CD14-positive monocyte (primary cell): ENCODE measurements around the gene WFDC2. TPM values are rescaled to one million over a fixed set of nuclear protein-coding genes. Genes with fewer than 3 reads are reported as not detected.
A peak's percentile ranks its signal among the peaks of the same experiment; 100 is the strongest.

Experiments used
- DNase-seq, 3 donors: peaks; one replicate each; pipeline ENCODE4 v3.0.0-alpha.2; 2011 to 2022
- H2AFZ ChIP-seq: 2 replicates; pipeline ENCODE4 v1.6.0; 2012; ENCODE audit warnings: mild to moderate bottlenecking, low read depth, low read length, inconsistent platforms; ENCODE audit not compliant: insufficient read depth, poor library complexity, severe bottlenecking
- H3K27ac ChIP-seq, 2 donors: 1 replicate in 1 of 2; 2 replicates in 1 of 2; pipeline ENCODE4 v1.5.1; 2012 to 2013; ENCODE audit warnings: low read length in 2 of 2, control low read depth in 1 of 2, inconsistent platforms in 1 of 2, low read depth in 1 of 2, mild to moderate bottlenecking in 1 of 2
- H3K27me3 ChIP-seq, 2 donors: one replicate each; pipeline versions ENCODE4 v1.6.0 to v1.6.1; 2011 to 2013; ENCODE audit warnings: low read length in 2 of 2; ENCODE audit not compliant: control insufficient read depth in 2 of 2, insufficient read depth in 2 of 2
- H3K36me3 ChIP-seq, 2 donors: replicated peaks in 1 of 2; 1 replicate in 1 of 2; 2 replicates in 1 of 2; pipeline versions ENCODE4 v1.5.1 to v1.6.1; 2012 to 2013; ENCODE audit warnings: low read length in 2 of 2, control low read depth in 1 of 2, inconsistent platforms in 1 of 2, mild to moderate bottlenecking in 1 of 2; ENCODE audit not compliant: insufficient read depth in 2 of 2, control insufficient read depth in 1 of 2
- H3K4me1 ChIP-seq, 2 donors: 1 replicate in 1 of 2; 2 replicates in 1 of 2; pipeline versions ENCODE4 v1.5.1 to v1.6.1; 2012 to 2013; ENCODE audit warnings: low read length in 2 of 2, control low read depth in 1 of 2, inconsistent platforms in 1 of 2, mild to moderate bottlenecking in 1 of 2, moderate library complexity in 1 of 2; ENCODE audit not compliant: insufficient read depth in 2 of 2, control insufficient read depth in 1 of 2
- H3K4me2 ChIP-seq: replicated peaks from 2 replicates; pipeline ENCODE3; 2012; ENCODE audit warnings: low read length, moderate library complexity, mild to moderate bottlenecking; ENCODE audit not compliant: poor library complexity, severe bottlenecking; ENCODE audit errors: extremely low read depth
- H3K4me3 ChIP-seq, 3 experiments: fragments of 200-600 bp in 1 of 3; sonication (generic) in 1 of 3; replicated peaks in 1 of 3; 1 replicate in 2 of 3; 2 replicates in 1 of 3; pipeline ENCODE4 v1.5.1; 2011 to 2013; ENCODE audit warnings: low read length in 3 of 3, mild to moderate bottlenecking in 3 of 3, control low read depth in 2 of 3, low read depth in 2 of 3, inconsistent platforms in 1 of 3, moderate library complexity in 1 of 3
- H3K79me2 ChIP-seq: 2 replicates; pipeline ENCODE4 v1.6.0; 2012; ENCODE audit warnings: mild to moderate bottlenecking, control low read depth, inconsistent platforms, low read length, moderate library complexity; ENCODE audit not compliant: insufficient read depth
- H3K9ac ChIP-seq: 2 replicates; pipeline ENCODE4 v1.6.0; 2017; ENCODE audit warnings: low read length, mild to moderate bottlenecking; ENCODE audit not compliant: insufficient read depth, poor library complexity, severe bottlenecking
- H3K9me3 ChIP-seq, 2 donors: replicated peaks in 1 of 2; 1 replicate in 1 of 2; 2 replicates in 1 of 2; pipeline versions ENCODE4 v1.5.1 to v1.6.1; 2012 to 2013; ENCODE audit warnings: low read length in 2 of 2, control low read depth in 1 of 2; ENCODE audit not compliant: control insufficient read depth in 1 of 2, insufficient read depth in 1 of 2
- H4K20me1 ChIP-seq: 2 replicates; pipeline ENCODE4 v1.6.0; 2012; ENCODE audit warnings: mild to moderate bottlenecking, low read length, control low read depth, moderate library complexity; ENCODE audit not compliant: insufficient read depth
- H3K27ac Mint-ChIP-seq, 7 donors: one replicate each; pipeline ENCODE4 v1.8.0; 2020; ENCODE audit warnings: mild to moderate bottlenecking in 7 of 7, mixed read lengths in 7 of 7, moderate library complexity in 6 of 7, inconsistent platforms in 2 of 7
- H3K27me3 Mint-ChIP-seq, 3 donors: one replicate each; pipeline ENCODE4 v1.8.0; 2021 to 2022; ENCODE audit warnings: low read depth in 3 of 3, mild to moderate bottlenecking in 3 of 3, mixed read lengths in 3 of 3, moderate library complexity in 3 of 3, inconsistent platforms in 1 of 3
- H3K36me3 Mint-ChIP-seq, 2 donors: one replicate each; pipeline ENCODE4 v1.8.0; 2020; ENCODE audit warnings: mixed read lengths in 2 of 2, inconsistent platforms in 1 of 2, mild to moderate bottlenecking in 1 of 2
- H3K4me1 Mint-ChIP-seq: one replicate; pipeline ENCODE4 v1.8.0; 2020; ENCODE audit warnings: mild to moderate bottlenecking, mixed read lengths
- H3K4me3 Mint-ChIP-seq, 2 donors: one replicate each; pipeline ENCODE4 v1.8.0; 2020; ENCODE audit warnings: mild to moderate bottlenecking in 2 of 2, mixed read lengths in 2 of 2, moderate library complexity in 1 of 2
- H3K9me3 Mint-ChIP-seq, 7 donors: one replicate each; pipeline ENCODE4 v1.8.0; 2020 to 2022; ENCODE audit warnings: mixed read lengths in 7 of 7, mild to moderate bottlenecking in 6 of 7, moderate library complexity in 6 of 7, inconsistent platforms in 2 of 7
- CTCF ChIP-seq: fragments of 200-600 bp; IDR thresholded peaks from one replicate; pipeline ENCODE4 v1.8.0; 2022; ENCODE audit warnings: antibody characterized with exemption, mild to moderate bottlenecking
- WGBS: methylation state at CpG from one replicate; pipeline ENCODE4 v1.1.5; 2013; ENCODE audit warnings: missing lambda C conversion rate; ENCODE audit not compliant: insufficient coverage; 5-methylcytosine and 5-hydroxymethylcytosine counted together
- intact Hi-C, 2 donors: fragments of 100-400 bp; cut with micrococcal nuclease; formaldehyde crosslinking; loops; one replicate each; pipeline versions ENCODE4 v1.15.0 to v1.15.1; 2023
- polyA plus RNA-seq, 3 donors: library from polyadenylated mRNA; depleted of rRNA in 1 of 3; unstranded in 2 of 3; stranded (reverse) in 1 of 3; fragments of 300-500 nt in 2 of 3; fragments of >200 nt in 1 of 3; fragmentation: Illumina TruSeq in 2 of 3; gene quantifications; 1 replicate in 2 of 3; 2 replicates in 1 of 3; pipeline ENCODE4 v1.2.3, GENCODE V29; 2012 to 2021

Gene WFDC2
- polyA plus RNA-seq, 3 donors = not detected

GRCh38 chr20:45452772-45453691, 16.5 kb upstream of the WFDC2 start:
- H3K4me1 Mint-ChIP-seq = peaks cover 33% of the 10 kb centered on the region
- TF ChIP-seq CTCF = no peak
- Histone ChIP-seq H2AFZ (peak overlapping the region; percentile 25), H3K27me3 (no peaks in the 10 kb centered on the region), H3K36me3 (no peaks in the 10 kb centered on the region), H4K20me1 (no peaks in the 10 kb centered on the region), H3K4me3 (peak overlapping the region in 1 of 3 experiments; percentile 15), H3K4me1 (peaks cover 37 to 41% of the 10 kb centered on the region in 2 donors), H3K4me2 (peak overlapping the region; percentile 36), H3K9ac (no peak overlapping the region), H3K9me3 (no peaks in the 10 kb centered on the region), H3K27ac (peak overlapping the region in 1 of 2 donors; percentile 18), H3K79me2 (no peaks in the 10 kb centered on the region)
- H3K27ac Mint-ChIP-seq = peak overlapping the region in 4 of 7 donors; percentile 33 to 84 (median 64)
- H3K9me3 Mint-ChIP-seq = no peaks in the 10 kb centered on the region
- no peaks in the 10 kb centered on the region for H3K36me3 Mint-ChIP-seq
- peak; percentile 12 to 46 (median 45) for DNase-seq
- WGBS = 94% methylated on average over 2 of the region's 4 CpGs
- peak overlapping the region in 1 of 2 donors; percentile 48 for H3K4me3 Mint-ChIP-seq
- peaks cover 1 to 6% (median 3%) of the 10 kb centered on the region in 3 donors for H3K27me3 Mint-ChIP-seq
- intact Hi-C loops = loop anchor here in 1 of 2 donors (5.0 kb wide), 1 partner anchor 136 kb away; no protein-coding TSS in a partner anchor

- peaks cover 25 to 26% of the 10 kb centered on the region in 2 donors for H3K4me1 ChIP-seq
- no peak overlapping the region for H3K9ac ChIP-seq
- 39% methylated on average over 6 of the region's 6 CpGs for WGBS
- H3K9me3 ChIP-seq = no peaks in the 10 kb centered on the region
- no peaks in the 10 kb centered on the region for H3K36me3 ChIP-seq
- H4K20me1 ChIP-seq = no peaks in the 10 kb centered on the region
- no peak overlapping the region for H3K4me2 ChIP-seq
- Mint-ChIP-seq H3K4me3 (no peak overlapping the region), H3K9me3 (no peaks in the 10 kb centered on the region), H3K27me3 (peaks cover 1 to 6% (median 3%) of the 10 kb centered on the region in 3 donors), H3K4me1 (peaks cover 24% of the 10 kb centered on the region), H3K27ac (no peak overlapping the region), H3K36me3 (no peaks in the 10 kb centered on the region)
- no peaks in the 10 kb centered on the region for H3K27me3 ChIP-seq
- no peak overlapping the region for H3K27ac ChIP-seq
- no peaks in the 10 kb centered on the region for H3K79me2 ChIP-seq
- H3K4me3 ChIP-seq = no peak overlapping the region
- H2AFZ ChIP-seq = no peak overlapping the region
- intact Hi-C loops = no loop called here
- TF ChIP-seq CTCF = no peak
- DNase-seq = no peak
Observed at GRCh38 chr20:45456632-45457031, 12.9 kb upstream of the WFDC2 start.
